Measurements from ENCODE around the gene ZNF579.

Gene ZNF579

DNA sequence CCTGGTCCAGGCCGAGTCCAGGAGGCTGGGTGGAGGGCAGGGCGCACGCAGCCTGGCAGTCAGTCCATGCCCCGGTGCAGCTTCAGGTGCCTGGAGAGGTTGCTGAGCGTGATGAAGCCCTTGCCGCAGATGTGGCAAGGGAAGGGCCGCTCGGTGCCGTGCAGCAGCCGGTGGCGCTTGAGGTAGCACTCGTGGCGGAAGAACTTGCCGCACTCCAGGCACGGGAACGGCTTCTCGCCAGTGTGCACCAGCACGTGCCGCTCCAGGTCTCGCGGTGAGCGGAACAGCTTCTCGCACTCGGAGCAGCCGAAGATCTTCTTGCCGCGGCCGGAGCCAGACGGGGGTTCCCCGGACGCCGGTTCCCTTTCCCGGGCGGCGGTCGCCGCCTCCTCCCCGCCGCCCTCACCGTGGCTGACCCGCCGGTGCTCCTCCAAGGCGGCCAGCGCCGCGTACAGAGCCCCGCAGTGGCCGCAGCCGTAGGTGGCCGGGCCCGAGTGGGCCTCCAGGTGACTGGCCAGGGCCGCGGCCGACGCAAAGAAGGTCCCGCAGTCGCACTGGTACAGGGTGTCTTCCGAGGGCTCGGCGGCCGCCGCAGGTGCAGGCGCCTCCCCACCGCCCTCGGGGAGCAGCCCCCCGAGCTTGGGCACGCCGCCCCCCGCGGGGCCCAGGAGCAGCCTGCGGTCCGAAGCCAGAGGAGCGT, 11.9 kb upstream of the ZNF579 start:
- no peak for ATAC-seq
- TF ChIP-seq ZC3H10 (CRISPR knock-in tag; IDR thresholded peaks at IDR 0.05) (no peak), ZFP3 (CRISPR knock-in tag; IDR thresholded peaks at IDR 0.05) (no peak), TOX (CRISPR knock-in tag; IDR thresholded peaks at IDR 0.05; ENCODE audit: borderline replicate concordance) (no peak), PPARA (CRISPR knock-in tag; IDR thresholded peaks at IDR 0.05; ENCODE audit: borderline replicate concordance) (no peak), ZFP30 (CRISPR knock-in tag; IDR thresholded peaks at IDR 0.05) (no peak), ZNF565 (CRISPR knock-in tag; conservative IDR thresholded peaks at IDR 0.05; ENCODE audit: low read depth) (no peak), CSDC2 (CRISPR knock-in tag; IDR thresholded peaks at IDR 0.05) (no peak)

DNA sequence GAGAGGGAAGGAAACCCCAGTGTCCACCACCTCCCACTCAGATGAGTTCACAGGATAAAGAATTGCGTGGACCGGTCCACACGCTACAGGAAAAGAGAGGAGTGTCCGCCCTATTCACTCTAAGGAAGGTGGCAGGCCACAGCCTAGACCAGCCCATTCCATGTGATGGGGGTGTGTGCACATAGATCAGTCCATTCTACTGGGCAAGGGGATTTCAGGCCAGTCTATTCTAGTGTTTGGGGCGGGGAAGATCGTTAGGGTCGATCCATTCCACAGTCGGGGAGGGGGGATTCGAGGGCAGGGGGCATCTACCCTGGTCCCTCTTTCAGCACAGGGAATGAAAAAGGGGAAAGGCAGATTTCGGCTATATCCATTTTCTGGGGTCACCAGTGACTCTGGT, 10.9 kb upstream of the ZNF579 start:
- TF ChIP-seq CSRNP3 (CRISPR knock-in tag; IDR thresholded peaks at IDR 0.05), result no peak
- TF ChIP-seq OSR1 (CRISPR knock-in tag; IDR thresholded peaks at IDR 0.05), result no peak
- TF ChIP-seq ZNF8 (CRISPR knock-in tag; IDR thresholded peaks at IDR 0.05), result no peak
- no peak for TF ChIP-seq GLIS3 (CRISPR knock-in tag; IDR thresholded peaks at IDR 0.05)
- TF ChIP-seq ZNF565 (CRISPR knock-in tag; conservative IDR thresholded peaks at IDR 0.05; ENCODE audit: low read depth), result no peak
- no peak for TF ChIP-seq ISL1 (CRISPR knock-in tag; IDR thresholded peaks at IDR 0.05)
- TF ChIP-seq PPARA (CRISPR knock-in tag; IDR thresholded peaks at IDR 0.05; ENCODE audit: borderline replicate concordance), result no peak
- TF ChIP-seq, protein P1, sequence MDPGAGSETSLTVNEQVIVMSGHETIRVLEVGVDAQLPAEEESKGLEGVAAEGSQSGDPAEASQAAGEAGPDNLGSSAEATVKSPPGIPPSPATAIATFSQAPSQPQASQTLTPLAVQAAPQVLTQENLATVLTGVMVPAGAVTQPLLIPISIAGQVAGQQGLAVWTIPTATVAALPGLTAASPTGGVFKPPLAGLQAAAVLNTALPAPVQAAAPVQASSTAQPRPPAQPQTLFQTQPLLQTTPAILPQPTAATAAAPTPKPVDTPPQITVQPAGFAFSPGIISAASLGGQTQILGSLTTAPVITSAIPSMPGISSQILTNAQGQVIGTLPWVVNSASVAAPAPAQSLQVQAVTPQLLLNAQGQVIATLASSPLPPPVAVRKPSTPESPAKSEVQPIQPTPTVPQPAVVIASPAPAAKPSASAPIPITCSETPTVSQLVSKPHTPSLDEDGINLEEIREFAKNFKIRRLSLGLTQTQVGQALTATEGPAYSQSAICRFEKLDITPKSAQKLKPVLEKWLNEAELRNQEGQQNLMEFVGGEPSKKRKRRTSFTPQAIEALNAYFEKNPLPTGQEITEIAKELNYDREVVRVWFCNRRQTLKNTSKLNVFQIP (CRISPR knock-in tag; IDR thresholded peaks at IDR 0.05; ENCODE audit: borderline replicate concordance, low read depth), result no peak
- no peak for TF ChIP-seq SNAI2 (CRISPR knock-in tag; IDR thresholded peaks at IDR 0.05)
- TF ChIP-seq ARNTL (CRISPR knock-in tag; IDR thresholded peaks at IDR 0.05; ENCODE audit: borderline replicate concordance, low read depth), result no peak
- no peak for TF ChIP-seq TCF4 (CRISPR knock-in tag; IDR thresholded peaks at IDR 0.05; ENCODE audit: borderline replicate concordance)
- TF ChIP-seq, protein P2, sequence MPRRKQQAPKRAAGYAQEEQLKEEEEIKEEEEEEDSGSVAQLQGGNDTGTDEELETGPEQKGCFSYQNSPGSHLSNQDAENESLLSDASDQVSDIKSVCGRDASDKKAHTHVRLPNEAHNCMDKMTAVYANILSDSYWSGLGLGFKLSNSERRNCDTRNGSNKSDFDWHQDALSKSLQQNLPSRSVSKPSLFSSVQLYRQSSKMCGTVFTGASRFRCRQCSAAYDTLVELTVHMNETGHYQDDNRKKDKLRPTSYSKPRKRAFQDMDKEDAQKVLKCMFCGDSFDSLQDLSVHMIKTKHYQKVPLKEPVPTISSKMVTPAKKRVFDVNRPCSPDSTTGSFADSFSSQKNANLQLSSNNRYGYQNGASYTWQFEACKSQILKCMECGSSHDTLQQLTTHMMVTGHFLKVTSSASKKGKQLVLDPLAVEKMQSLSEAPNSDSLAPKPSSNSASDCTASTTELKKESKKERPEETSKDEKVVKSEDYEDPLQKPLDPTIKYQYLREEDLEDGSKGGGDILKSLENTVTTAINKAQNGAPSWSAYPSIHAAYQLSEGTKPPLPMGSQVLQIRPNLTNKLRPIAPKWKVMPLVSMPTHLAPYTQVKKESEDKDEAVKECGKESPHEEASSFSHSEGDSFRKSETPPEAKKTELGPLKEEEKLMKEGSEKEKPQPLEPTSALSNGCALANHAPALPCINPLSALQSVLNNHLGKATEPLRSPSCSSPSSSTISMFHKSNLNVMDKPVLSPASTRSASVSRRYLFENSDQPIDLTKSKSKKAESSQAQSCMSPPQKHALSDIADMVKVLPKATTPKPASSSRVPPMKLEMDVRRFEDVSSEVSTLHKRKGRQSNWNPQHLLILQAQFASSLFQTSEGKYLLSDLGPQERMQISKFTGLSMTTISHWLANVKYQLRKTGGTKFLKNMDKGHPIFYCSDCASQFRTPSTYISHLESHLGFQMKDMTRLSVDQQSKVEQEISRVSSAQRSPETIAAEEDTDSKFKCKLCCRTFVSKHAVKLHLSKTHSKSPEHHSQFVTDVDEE (CRISPR knock-in tag; IDR thresholded peaks at IDR 0.05), result no peak
- TF ChIP-seq ESRRG (CRISPR knock-in tag; IDR thresholded peaks at IDR 0.05), result no peak
- TF ChIP-seq TOX (CRISPR knock-in tag; IDR thresholded peaks at IDR 0.05; ENCODE audit: borderline replicate concordance), result no peak
- TF ChIP-seq, protein P3, sequence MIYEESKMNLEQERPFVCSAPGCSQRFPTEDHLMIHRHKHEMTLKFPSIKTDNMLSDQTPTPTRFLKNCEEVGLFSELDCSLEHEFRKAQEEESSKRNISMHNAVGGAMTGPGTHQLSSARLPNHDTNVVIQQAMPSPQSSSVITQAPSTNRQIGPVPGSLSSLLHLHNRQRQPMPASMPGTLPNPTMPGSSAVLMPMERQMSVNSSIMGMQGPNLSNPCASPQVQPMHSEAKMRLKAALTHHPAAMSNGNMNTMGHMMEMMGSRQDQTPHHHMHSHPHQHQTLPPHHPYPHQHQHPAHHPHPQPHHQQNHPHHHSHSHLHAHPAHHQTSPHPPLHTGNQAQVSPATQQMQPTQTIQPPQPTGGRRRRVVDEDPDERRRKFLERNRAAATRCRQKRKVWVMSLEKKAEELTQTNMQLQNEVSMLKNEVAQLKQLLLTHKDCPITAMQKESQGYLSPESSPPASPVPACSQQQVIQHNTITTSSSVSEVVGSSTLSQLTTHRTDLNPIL (CRISPR knock-in tag; IDR thresholded peaks at IDR 0.05; ENCODE audit: low read depth), result no peak
- no peak for TF ChIP-seq ZFP3 (CRISPR knock-in tag; IDR thresholded peaks at IDR 0.05)
- no peak for TF ChIP-seq ZFP30 (CRISPR knock-in tag; IDR thresholded peaks at IDR 0.05)
- TF ChIP-seq RARB (CRISPR knock-in tag; IDR thresholded peaks at IDR 0.05), result no peak
- TF ChIP-seq ZC3H10 (CRISPR knock-in tag; IDR thresholded peaks at IDR 0.05), result no peak
- no peak for ATAC-seq

DNA sequence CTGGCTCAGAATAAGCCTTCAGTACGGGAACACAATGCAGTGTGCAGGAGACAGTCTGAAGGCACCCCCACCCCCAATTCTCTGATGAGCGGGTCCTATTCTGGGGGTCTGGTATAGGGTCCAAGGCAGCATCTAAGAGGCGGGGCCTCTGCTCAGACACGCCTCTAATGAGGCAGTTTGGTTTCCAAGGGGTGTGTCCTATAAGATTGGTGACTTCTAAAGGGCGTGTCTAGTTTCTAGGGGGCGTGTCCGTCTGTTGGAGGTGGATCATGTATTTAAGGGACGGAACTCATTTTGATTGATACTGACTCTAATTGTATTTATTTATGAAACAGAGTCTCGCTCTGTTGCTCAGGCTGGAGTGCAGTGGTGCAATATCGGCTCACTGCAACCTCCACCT, 10.0 kb upstream of the ZNF579 start:
- ATAC-seq, result 0 out of 3 replicates have a peak, but pooled peaks have one; percentile 5
- TF ChIP-seq TOX (CRISPR knock-in tag; IDR thresholded peaks at IDR 0.05; ENCODE audit: borderline replicate concordance), result no peak
- TF ChIP-seq SNAI2 (CRISPR knock-in tag; IDR thresholded peaks at IDR 0.05), result no peak
- TF ChIP-seq ZNF70 (CRISPR knock-in tag; IDR thresholded peaks at IDR 0.05), result no peak
- TF ChIP-seq ZFP30 (CRISPR knock-in tag; IDR thresholded peaks at IDR 0.05), result no peak
- TF ChIP-seq ZNF8 (CRISPR knock-in tag; IDR thresholded peaks at IDR 0.05), result no peak
- TF ChIP-seq, protein P2 (CRISPR knock-in tag; IDR thresholded peaks at IDR 0.05), result no peak
- no peak for TF ChIP-seq OSR1 (CRISPR knock-in tag; IDR thresholded peaks at IDR 0.05)
- no peak for TF ChIP-seq ISL1 (CRISPR knock-in tag; IDR thresholded peaks at IDR 0.05)
- TF ChIP-seq BACH2 (CRISPR knock-in tag; IDR thresholded peaks at IDR 0.05; ENCODE audit: borderline replicate concordance), result no peak
- TF ChIP-seq ZNF565 (CRISPR knock-in tag; conservative IDR thresholded peaks at IDR 0.05; ENCODE audit: low read depth), result no peak
- TF ChIP-seq ARNTL (CRISPR knock-in tag; IDR thresholded peaks at IDR 0.05; ENCODE audit: borderline replicate concordance, low read depth), result no peak
- no peak for TF ChIP-seq GLIS3 (CRISPR knock-in tag; IDR thresholded peaks at IDR 0.05)
- TF ChIP-seq, protein P1 (CRISPR knock-in tag; IDR thresholded peaks at IDR 0.05; ENCODE audit: borderline replicate concordance, low read depth), result no peak

All from SK-N-SH treated with all-trans-retinoic acid at 6 μM for 48 hours (cell line).